ENCODE measurements around the gene SLC25A4.

Gene SLC25A4

DNA sequence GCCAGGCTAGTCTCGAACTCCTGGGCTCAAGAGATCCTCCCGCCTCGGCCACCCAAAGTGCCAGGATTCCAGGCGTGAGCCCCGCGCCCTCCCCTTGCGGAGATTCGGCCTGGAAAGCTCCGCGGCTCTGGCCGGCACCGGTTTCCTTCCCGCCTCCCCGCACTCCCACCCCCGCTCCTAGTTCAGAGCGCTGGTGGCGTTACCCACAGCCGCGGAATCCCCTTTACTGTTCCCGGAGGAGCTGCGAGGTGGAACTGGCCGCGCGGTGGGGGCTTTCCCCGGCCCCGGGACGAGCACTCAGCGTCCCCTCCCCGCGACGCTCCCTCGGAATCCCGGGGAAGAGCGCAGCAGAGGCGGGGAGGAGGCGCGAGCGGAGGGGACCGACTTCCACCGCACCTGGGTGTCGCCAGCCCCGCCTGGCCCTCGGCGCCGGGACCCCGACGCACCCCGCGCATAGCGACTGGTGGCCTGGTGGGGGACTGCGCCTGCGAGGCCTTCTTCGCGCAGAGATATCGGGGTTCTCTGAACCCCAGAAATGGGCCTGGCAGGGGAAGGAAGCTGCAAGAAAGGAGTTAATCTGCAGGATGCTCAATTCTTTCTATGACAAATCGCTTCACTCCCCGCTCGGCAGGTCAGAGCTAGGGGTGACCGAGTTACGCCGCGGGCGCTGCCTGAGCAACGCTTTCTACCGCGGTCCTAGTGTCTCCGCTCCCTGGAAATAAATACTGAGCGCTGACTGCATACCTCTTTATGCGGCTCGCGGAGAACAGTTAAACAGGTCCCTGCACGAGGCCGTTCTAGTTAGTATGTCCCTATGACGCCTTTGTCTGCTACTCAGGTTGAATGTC, 14.6 kb upstream of the SLC25A4 start:
- Mint-ChIP-seq H3K27me3 (peaks cover 21 to 52% of the 10 kb centered on the region in 2 donors), H3K27ac (no peak overlapping the region), H3K9me3 (no peaks in the 10 kb centered on the region), H3K4me3 (peak overlapping the region; percentile 70 to 77), H3K36me3 (ENCODE audit: insufficient read depth) (no peaks in the 10 kb centered on the region), H3K4me1 (ENCODE audit: low read depth in 2 of 2) (peaks cover 2 to 4% of the 10 kb centered on the region in 2 donors)
- ATAC-seq (replicated peaks) (peak; percentile 82), DNase-seq (peak; percentile 17 to 24 (median 18))

DNA sequence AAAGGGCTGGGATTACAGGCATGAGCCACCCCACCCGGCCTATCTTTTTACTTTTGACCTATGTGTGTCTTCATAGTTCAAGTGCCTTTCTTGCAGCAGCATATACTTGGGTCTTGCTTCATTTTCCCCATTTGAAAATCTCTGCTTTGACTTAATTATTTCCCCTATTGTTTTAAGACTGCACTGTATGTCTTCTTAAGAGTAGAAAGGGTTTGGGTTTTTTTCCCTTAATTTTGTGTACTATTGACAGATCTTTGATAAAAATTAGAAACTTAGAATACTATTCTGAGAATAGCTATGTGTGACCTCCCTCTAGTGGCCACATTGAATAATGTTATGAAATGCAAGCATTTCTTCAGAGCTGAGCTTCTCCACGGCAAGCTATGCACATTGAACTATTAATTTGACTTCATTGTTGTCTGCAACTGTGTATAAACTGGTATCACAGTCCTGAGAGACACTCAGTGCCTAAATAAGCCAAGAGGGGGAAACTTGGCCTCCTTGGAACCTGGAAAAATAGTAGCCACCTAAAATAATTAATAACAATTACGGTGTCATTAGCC, 8.7 kb upstream of the SLC25A4 start:
- no peak overlapping the region for H3K27ac Mint-ChIP-seq
- peaks cover 4% of the 10 kb centered on the region for H3K36me3 Mint-ChIP-seq (ENCODE audit: insufficient read depth)
- ATAC-seq (replicated peaks) (peak; percentile 80), DNase-seq (peak in 1 of 3 experiments; percentile 12)
- H3K4me3 Mint-ChIP-seq, result no peak overlapping the region
- no peaks in the 10 kb centered on the region for H3K4me1 Mint-ChIP-seq (ENCODE audit: low read depth in 2 of 2)
- no peaks in the 10 kb centered on the region for H3K9me3 Mint-ChIP-seq
- H3K27me3 Mint-ChIP-seq, result peaks cover 22 to 45% of the 10 kb centered on the region in 2 donors

DNA sequence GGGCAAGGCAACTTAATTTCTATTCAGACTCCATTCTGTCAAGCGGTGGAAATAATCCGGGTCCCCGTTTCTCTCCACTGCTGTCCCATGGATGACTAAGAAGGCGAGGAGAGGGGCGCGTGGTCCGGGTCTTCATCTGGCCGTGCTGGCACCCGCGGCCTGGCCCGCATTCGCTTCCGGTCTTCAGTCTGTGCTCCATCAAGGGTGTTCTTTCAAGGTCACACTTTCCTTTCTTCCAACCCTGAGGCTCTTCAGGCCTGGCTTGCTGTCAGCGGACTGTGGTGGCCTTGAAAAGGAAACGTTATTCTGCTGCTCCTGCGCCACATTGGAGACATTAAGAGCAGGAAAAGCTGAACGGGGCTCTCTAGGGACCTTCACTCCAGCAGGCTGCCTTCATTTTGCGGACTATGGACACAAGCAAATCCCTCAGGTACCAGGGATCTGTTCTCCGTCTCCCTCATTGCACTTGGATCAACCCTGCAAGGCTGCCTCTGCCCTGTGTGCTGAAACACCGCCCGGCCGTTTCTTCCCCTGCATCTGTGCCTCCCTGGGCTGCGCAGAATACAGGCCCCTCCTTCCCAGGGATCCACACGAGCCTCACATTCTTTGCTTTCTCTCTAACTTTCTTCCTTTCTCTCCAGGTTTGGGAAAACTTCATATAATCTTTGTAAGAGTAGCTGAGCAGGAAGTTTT, 5.7 kb upstream of the SLC25A4 start:
- H3K27ac Mint-ChIP-seq, result no peak overlapping the region
- peaks cover 5% of the 10 kb centered on the region for H3K36me3 Mint-ChIP-seq (ENCODE audit: insufficient read depth)
- ATAC-seq (replicated peaks), result no peak
- no peak overlapping the region for H3K4me3 Mint-ChIP-seq
- H3K9me3 Mint-ChIP-seq, result no peaks in the 10 kb centered on the region
- no peak for DNase-seq
- H3K27me3 Mint-ChIP-seq, result peaks cover 16 to 29% of the 10 kb centered on the region in 2 donors
- peaks cover under 1 to 2% of the 10 kb centered on the region in 2 donors for H3K4me1 Mint-ChIP-seq (ENCODE audit: low read depth in 2 of 2)

DNA sequence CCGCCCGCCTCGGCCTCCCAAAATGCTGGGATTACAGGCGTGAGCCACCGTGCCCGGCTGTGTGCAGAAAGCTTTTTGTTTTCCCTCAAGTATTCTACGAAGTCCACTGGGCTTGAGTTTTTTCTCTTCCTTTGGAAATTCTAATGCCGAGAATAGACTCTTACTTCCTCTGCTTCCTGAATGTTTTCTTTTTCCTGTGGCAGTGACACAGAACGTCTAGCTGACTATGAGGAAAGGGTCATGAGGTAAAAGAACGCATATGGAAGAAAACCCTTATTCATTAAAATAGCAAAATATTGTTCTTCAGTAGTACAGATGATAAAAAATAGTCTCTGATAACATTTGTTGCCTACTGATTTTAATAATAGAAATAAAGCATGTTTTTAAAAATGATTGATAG, 4.9 kb upstream of the SLC25A4 start:
- H3K4me1 Mint-ChIP-seq (ENCODE audit: low read depth in 2 of 2), result peaks cover 3 to 6% of the 10 kb centered on the region in 2 donors
- H3K9me3 Mint-ChIP-seq, result no peaks in the 10 kb centered on the region
- H3K27me3 Mint-ChIP-seq, result peaks cover 16 to 29% of the 10 kb centered on the region in 2 donors
- peaks cover 8% of the 10 kb centered on the region for H3K36me3 Mint-ChIP-seq (ENCODE audit: insufficient read depth)
- no peak overlapping the region for H3K27ac Mint-ChIP-seq
- ATAC-seq (replicated peaks) (no peak), DNase-seq (no peak)
- H3K4me3 Mint-ChIP-seq, result no peak overlapping the region

DNA sequence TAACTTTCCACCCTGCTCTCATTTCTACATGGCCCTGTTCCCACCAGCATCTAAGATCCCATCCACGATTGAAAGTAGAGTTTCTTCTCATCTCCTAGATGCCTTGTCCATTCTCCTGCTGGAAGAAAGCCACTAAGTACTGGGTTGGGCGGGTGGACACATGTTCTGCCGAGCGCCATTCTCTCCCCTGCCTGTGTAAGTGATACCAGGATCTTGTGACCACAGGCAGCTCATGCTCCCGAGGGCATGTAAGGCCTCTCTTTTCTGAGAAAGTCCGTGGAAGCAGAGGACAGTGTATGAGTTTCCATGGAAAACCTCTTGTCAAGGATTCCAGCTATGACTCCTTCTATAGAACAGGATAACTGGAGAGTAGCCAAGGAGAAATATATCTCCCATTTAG, 3.3 kb upstream of the SLC25A4 start:
- Mint-ChIP-seq H3K36me3 (ENCODE audit: insufficient read depth) (peaks cover 5% of the 10 kb centered on the region), H3K4me1 (ENCODE audit: low read depth in 2 of 2) (peaks cover 10 to 12% of the 10 kb centered on the region in 2 donors)

DNA sequence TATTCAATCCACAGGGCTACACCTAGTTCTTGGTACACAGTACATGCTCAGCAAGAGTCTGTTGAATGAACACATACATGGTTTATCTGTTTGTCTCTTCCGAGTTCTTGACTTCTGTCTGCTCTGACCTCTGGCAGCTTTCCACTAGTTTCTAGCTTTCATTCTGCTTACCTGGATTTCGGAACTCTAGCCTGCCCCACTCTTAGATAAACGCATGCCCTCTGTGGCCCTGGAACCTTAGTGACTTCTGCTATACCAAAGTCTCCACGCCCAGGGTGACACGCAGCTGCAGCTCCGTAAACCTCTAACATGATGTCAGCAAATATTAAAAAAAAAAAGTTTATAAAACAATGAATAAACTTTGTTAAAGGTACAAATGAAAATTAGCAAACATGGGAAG, 1.3 kb upstream of the SLC25A4 start:
- peaks cover 10 to 24% of the 10 kb centered on the region in 2 donors for H3K4me1 Mint-ChIP-seq (ENCODE audit: low read depth in 2 of 2)
- H3K27ac Mint-ChIP-seq, result no peak overlapping the region
- peaks cover 8% of the 10 kb centered on the region for H3K36me3 Mint-ChIP-seq (ENCODE audit: insufficient read depth)
- H3K9me3 Mint-ChIP-seq, result no peaks in the 10 kb centered on the region
- peaks cover 16 to 28% of the 10 kb centered on the region in 2 donors for H3K27me3 Mint-ChIP-seq
- ATAC-seq (replicated peaks), result no peak
- DNase-seq, result no peak
- peak overlapping the region; percentile 86 to 90 for H3K4me3 Mint-ChIP-seq

More for the DNA sequence above, 3.3 kb upstream of the SLC25A4 start:
- peaks cover 16 to 29% of the 10 kb centered on the region in 2 donors for H3K27me3 Mint-ChIP-seq
- no peaks in the 10 kb centered on the region for H3K9me3 Mint-ChIP-seq
- ATAC-seq (replicated peaks) (no peak), DNase-seq (no peak)
- no peak overlapping the region for H3K27ac Mint-ChIP-seq
- no peak overlapping the region for H3K4me3 Mint-ChIP-seq

DNA sequence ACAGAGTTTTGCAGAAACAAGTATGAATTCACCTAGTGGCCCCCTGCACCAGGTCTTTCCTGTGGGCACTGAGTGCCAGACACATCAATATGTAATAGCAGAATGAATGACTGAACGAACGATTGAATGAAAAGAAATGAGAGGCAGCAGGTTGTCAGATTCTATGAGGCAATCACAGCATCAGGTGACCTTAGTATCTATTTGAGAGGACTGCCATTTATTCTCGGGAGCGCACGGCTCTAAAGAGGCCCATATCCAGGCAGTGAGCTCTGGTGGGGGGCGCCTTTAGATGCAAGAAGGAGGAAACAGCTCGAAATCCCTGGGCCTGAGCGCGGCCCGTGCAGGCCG, 528 bp upstream of the SLC25A4 start:
- H3K27me3 Mint-ChIP-seq, result peaks cover 11 to 20% of the 10 kb centered on the region in 2 donors
- peaks cover 10 to 24% of the 10 kb centered on the region in 2 donors for H3K4me1 Mint-ChIP-seq (ENCODE audit: low read depth in 2 of 2)
- peak overlapping the region; percentile 85 to 90 for H3K27ac Mint-ChIP-seq
- peak overlapping the region; percentile 86 to 90 for H3K4me3 Mint-ChIP-seq
- DNase-seq (no peak), ATAC-seq (replicated peaks) (peak; percentile 17)
- H3K36me3 Mint-ChIP-seq (ENCODE audit: insufficient read depth), result peaks cover 10% of the 10 kb centered on the region
- no peaks in the 10 kb centered on the region for H3K9me3 Mint-ChIP-seq

DNA sequence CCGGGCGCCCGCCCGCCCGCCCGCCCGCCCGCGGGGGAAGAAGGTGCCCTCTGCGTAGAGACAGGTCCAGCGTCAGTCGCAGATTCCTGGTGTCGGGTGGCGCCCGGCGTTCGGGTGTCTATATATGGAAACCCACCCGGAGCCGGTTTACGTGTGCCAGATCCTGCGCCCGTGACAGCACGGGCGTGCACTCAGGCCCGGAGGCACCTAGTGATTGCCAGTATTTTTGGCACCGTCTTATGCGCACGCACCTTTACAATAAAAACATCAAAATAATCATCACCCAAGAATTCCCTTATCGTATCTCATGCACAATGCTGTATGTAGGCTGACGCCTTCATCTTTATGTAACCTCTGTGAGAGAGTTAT, 519 bp downstream of the SLC25A4 start:
- Mint-ChIP-seq H3K4me1 (ENCODE audit: low read depth in 2 of 2) (peaks cover 10 to 24% of the 10 kb centered on the region in 2 donors), H3K27me3 (peaks cover under 1 to 10% of the 10 kb centered on the region in 2 donors), H3K9me3 (no peaks in the 10 kb centered on the region), H3K36me3 (ENCODE audit: insufficient read depth) (peaks cover 10% of the 10 kb centered on the region), H3K27ac (peak overlapping the region; percentile 85 to 90), H3K4me3 (peak overlapping the region; percentile 86 to 90)
- peak; percentile 30 for ATAC-seq (replicated peaks)
- peak in 2 of 3 experiments; percentile 12 to 24 for DNase-seq

DNA sequence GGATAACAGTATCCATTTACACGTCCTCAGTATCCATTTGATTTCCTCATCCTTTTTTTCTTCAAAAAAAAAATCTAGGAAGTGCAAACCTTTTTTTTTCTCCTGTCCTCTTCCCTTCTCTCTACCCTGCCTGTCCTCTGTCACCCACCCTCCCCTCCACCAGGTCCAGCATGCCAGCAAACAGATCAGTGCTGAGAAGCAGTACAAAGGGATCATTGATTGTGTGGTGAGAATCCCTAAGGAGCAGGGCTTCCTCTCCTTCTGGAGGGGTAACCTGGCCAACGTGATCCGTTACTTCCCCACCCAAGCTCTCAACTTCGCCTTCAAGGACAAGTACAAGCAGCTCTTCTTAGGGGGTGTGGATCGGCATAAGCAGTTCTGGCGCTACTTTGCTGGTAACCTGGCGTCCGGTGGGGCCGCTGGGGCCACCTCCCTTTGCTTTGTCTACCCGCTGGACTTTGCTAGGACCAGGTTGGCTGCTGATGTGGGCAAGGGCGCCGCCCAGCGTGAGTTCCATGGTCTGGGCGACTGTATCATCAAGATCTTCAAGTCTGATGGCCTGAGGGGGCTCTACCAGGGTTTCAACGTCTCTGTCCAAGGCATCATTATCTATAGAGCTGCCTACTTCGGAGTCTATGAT, 1.7 kb downstream of the SLC25A4 start:
- peak overlapping the region in 1 of 2 donors; percentile 28 for H3K27ac Mint-ChIP-seq
- H3K27me3 Mint-ChIP-seq, result peaks cover 0 to 3% of the 10 kb centered on the region in 2 donors
- H3K36me3 Mint-ChIP-seq (ENCODE audit: insufficient read depth), result peaks cover 10% of the 10 kb centered on the region
- H3K4me1 Mint-ChIP-seq (ENCODE audit: low read depth in 2 of 2), result peaks cover 13 to 24% of the 10 kb centered on the region in 2 donors
- H3K4me3 Mint-ChIP-seq, result peak overlapping the region; percentile 29 to 86
- ATAC-seq (replicated peaks) (no peak), DNase-seq (no peak)
- no peaks in the 10 kb centered on the region for H3K9me3 Mint-ChIP-seq

DNA sequence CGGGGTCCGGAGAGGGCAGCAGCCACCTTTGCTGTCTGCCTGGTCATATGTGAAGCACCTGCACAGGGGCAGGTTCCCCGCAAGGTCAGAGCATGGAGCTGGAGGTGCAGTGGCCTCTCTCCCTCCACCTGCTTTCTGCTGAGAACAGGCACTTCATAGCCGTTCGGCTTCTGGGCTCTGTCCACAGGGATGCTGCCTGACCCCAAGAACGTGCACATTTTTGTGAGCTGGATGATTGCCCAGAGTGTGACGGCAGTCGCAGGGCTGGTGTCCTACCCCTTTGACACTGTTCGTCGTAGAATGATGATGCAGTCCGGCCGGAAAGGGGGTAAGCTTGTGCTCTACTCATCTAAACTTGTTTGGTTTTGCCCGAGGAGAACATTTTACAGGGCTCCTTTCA, 2.5 kb downstream of the SLC25A4 start:
- ATAC-seq (replicated peaks) (no peak), DNase-seq (no peak)
- Mint-ChIP-seq H3K36me3 (ENCODE audit: insufficient read depth) (peaks cover 10% of the 10 kb centered on the region), H3K27me3 (no peaks in the 10 kb centered on the region), H3K4me3 (no peak overlapping the region), H3K9me3 (no peaks in the 10 kb centered on the region), H3K27ac (peak overlapping the region in 1 of 2 donors; percentile 59), H3K4me1 (ENCODE audit: low read depth in 2 of 2) (peaks cover 17 to 28% of the 10 kb centered on the region in 2 donors)

DNA sequence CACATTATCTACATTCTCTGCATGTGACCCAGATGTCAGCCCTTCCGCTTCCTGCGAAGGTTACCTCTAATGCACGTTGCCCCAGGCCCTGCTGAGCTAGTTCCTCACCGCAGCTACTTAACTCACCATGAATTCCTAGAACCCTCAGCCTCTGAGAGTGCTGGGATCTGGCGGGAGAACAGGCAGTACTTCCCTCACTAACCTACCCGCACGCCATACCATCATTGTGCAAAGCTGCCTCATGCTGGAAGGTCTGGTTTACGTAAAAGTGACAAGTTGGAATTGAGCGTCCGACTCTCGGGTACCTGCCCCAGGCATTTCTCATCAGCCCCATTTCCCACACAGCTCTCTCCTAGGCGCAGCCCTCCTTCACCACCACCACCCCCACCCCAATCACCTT, 6.3 kb downstream of the SLC25A4 start:
- H3K4me1 Mint-ChIP-seq (ENCODE audit: low read depth in 2 of 2), result peaks cover 7 to 16% of the 10 kb centered on the region in 2 donors
- H3K36me3 Mint-ChIP-seq (ENCODE audit: insufficient read depth), result peaks cover 18% of the 10 kb centered on the region
- no peak overlapping the region for H3K27ac Mint-ChIP-seq
- no peak for DNase-seq
- H3K4me3 Mint-ChIP-seq, result no peak overlapping the region
- no peaks in the 10 kb centered on the region for H3K27me3 Mint-ChIP-seq
- no peaks in the 10 kb centered on the region for H3K9me3 Mint-ChIP-seq
- no peak for ATAC-seq (replicated peaks)

DNA sequence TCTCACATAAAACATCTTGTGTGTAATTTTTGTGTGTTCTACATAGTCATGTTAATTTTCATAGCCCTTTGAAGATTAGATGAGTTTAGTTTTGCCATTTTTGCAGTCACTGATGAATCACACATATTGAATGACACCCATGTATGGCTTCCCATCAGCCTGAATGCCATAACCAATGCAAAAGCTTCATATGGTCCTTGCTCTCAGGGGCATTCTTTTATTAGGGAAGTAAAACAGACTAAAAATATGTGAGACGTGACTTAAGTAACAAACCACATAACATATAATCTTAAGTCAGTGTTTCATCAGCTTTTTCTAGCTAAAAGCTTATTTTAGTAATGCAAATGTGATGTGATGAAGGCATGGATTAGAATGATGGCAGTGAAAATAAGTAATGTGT, 8.2 kb downstream of the SLC25A4 start:
- Mint-ChIP-seq H3K27me3 (no peaks in the 10 kb centered on the region), H3K4me1 (ENCODE audit: low read depth in 2 of 2) (peaks cover 7 to 9% of the 10 kb centered on the region in 2 donors), H3K9me3 (no peaks in the 10 kb centered on the region), H3K4me3 (no peak overlapping the region), H3K36me3 (ENCODE audit: insufficient read depth) (peaks cover 23% of the 10 kb centered on the region), H3K27ac (peak overlapping the region in 1 of 2 donors; percentile 11)
- no peak for DNase-seq
- no peak for ATAC-seq (replicated peaks)

DNA sequence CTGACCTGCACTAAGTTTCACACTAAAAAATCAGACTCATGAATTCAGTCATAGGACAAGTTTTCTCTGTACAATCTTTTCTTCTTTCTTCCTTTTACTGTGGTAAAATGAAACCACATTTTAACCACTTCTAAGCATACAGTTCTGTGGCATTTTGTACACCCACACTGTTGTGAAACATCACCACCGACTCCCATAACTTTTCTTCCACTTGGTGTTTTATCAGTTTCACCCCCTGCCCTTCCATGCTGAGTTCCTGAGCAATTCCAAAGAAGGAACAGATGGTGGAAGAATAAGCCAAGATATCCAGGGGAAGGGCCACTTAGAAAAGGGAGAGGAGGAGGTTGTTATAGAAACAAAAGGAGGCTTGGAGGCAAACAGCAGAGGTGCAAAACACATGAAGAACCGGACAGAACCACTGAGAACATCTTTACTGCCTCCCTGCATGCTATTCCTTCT, 22.6 kb downstream of the SLC25A4 start:
- H3K4me1 Mint-ChIP-seq (ENCODE audit: low read depth in 2 of 2), result peaks cover 11 to 18% of the 10 kb centered on the region in 2 donors
- H3K27ac Mint-ChIP-seq, result peak overlapping the region; percentile 1 to 2
- H3K4me3 Mint-ChIP-seq, result peak overlapping the region; percentile 29 to 52
- no peaks in the 10 kb centered on the region for H3K27me3 Mint-ChIP-seq
- no peak for DNase-seq
- ATAC-seq (replicated peaks), result peak; percentile 89
- no peaks in the 10 kb centered on the region for H3K9me3 Mint-ChIP-seq
- peaks cover 50% of the 10 kb centered on the region for H3K36me3 Mint-ChIP-seq (ENCODE audit: insufficient read depth)

Measured in effector memory CD8-positive, alpha-beta T cell (primary cell).